HCT116 (cell line): ENCODE results near the gene MICAL3. TPM values are rescaled to one million over a fixed set of nuclear protein-coding genes. Genes with fewer than 3 reads are reported as not detected.

Experiments
- ATAC-seq: fragments of 200-7000 bp; cut with Tn5 transposase; 2 replicates; pipeline ENCODE4 v1.9.1; 2020; ENCODE audit warnings: mild to moderate bottlenecking, moderate library complexity
- BruUV-seq: library from RNA; stranded (reverse); fragments of 400-500 nt; replicated peaks from 2 replicates; lab custom pipeline; 2021; lab: Mats Ljungman, UMichigan
- CTCF ChIA-PET: fragments of 300-600 bp; sonication (Branson Sonifier 250); formaldehyde crosslinking; loops from one replicate; lab custom pipeline; 2021; ENCODE audit warnings: antibody characterized with exemption; lab: Charles Lee
- POLR2A ChIA-PET: fragments of 300-600, 350-600 bp; sonication (Branson Sonifier 250); formaldehyde crosslinking; loops from one replicate; lab custom pipeline; 2021; ENCODE audit warnings: antibody characterized with exemption; lab: Charles Lee
- RAD21 ChIA-PET, 2 experiments: fragments of 300-600 bp; sonication (Branson Sonifier 250); formaldehyde crosslinking; loops; one replicate each; lab custom pipeline; 2023; ENCODE audit warnings: low total read pairs in 2 of 2; ENCODE audit not compliant: uncharacterized antibody in 2 of 2, unreplicated experiment in 2 of 2, low non-redundant PET in 1 of 2; lab: Charles Lee
- DNase-seq: peaks from one replicate; pipeline ENCODE4 v3.0.0-alpha.2; 2010; ENCODE audit warnings: low read depth, low spot score
- H2AFZ ChIP-seq: fragments of 200-600 bp; shearing (Covaris generic), sonication (generic); 2 replicates; pipeline ENCODE4 v1.6.1; 2017; ENCODE audit warnings: low read depth, mixed run types, mixed read lengths, antibody characterized with exemption, low read length; ENCODE audit not compliant: poor library complexity, severe bottlenecking
- H3K27ac ChIP-seq: 2 replicates; pipeline ENCODE4 v1.5.1; 2012; ENCODE audit warnings: low read depth, low read length
- H3K27me3 ChIP-seq: fragments of 200-600 bp; sonication (generic); 2 replicates; pipeline ENCODE4 v1.6.1; 2016; ENCODE audit warnings: mixed run types, low read length, mixed read lengths; ENCODE audit not compliant: insufficient read depth
- H3K36me3 ChIP-seq, 2 experiments: fragments of 200-500 bp in 1 of 2; fragments of 200-600 bp in 1 of 2; sonication (Bioruptor generic) in 1 of 2; sonication (generic) in 1 of 2; 2 replicates each; pipeline versions ENCODE4 v1.5.1 to v1.6.1; 2014 to 2016; ENCODE audit warnings: low read length in 2 of 2, inconsistent platforms in 1 of 2, mixed read lengths in 1 of 2, mixed run types in 1 of 2; ENCODE audit not compliant: insufficient read depth in 2 of 2, control insufficient read depth in 1 of 2
- H3K4me1 ChIP-seq, 2 experiments: fragments of 200-600 bp in 1 of 2; sonication (generic) in 1 of 2; 2 replicates each; pipeline versions ENCODE4 v1.5.1 to v1.6.1; 2012 to 2017; ENCODE audit warnings: low read length in 2 of 2, inconsistent platforms in 1 of 2, mild to moderate bottlenecking in 1 of 2, mixed read lengths in 1 of 2, mixed run types in 1 of 2, moderate library complexity in 1 of 2; ENCODE audit not compliant: insufficient read depth in 2 of 2, control insufficient read depth in 1 of 2
- H3K4me2 ChIP-seq: fragments of 200-600 bp; sonication (generic); 2 replicates; pipeline ENCODE4 v1.6.1; 2017; ENCODE audit warnings: mixed run types, low read length, mixed read lengths
- H3K4me3 ChIP-seq, 2 experiments: fragments of 200-600 bp in 1 of 2; sonication (generic) in 1 of 2; replicated peaks in 1 of 2; 2 replicates each; pipeline ENCODE4 v1.5.1; 2011 to 2016; ENCODE audit warnings: low read length in 2 of 2, control low read depth in 1 of 2, low read depth in 1 of 2, mild to moderate bottlenecking in 1 of 2, mixed read lengths in 1 of 2, mixed run types in 1 of 2
- H3K79me2 ChIP-seq: fragments of 200-600 bp; sonication (generic); 2 replicates; pipeline ENCODE4 v1.6.1; 2017; ENCODE audit warnings: mild to moderate bottlenecking, mixed run types, low read length, moderate library complexity, mixed read lengths; ENCODE audit not compliant: insufficient read depth
- H3K9ac ChIP-seq: fragments of 200-600 bp; sonication (generic); 2 replicates; pipeline ENCODE4 v1.6.1; 2016; ENCODE audit warnings: low read length, mixed read lengths
- H3K9me2 ChIP-seq: fragments of 200-600 bp; sonication (generic), shearing (Covaris generic); 2 replicates; pipeline ENCODE4 v1.6.1; 2017; ENCODE audit warnings: mixed run types, mild to moderate bottlenecking, moderate library complexity; ENCODE audit not compliant: insufficient read depth
- H3K9me3 ChIP-seq, 2 experiments: fragments of 200-500 bp in 1 of 2; fragments of 200-600 bp in 1 of 2; sonication (Bioruptor generic) in 1 of 2; sonication (generic) in 1 of 2; 2 replicates each; pipeline ENCODE4 v1.6.1; 2014 to 2017; ENCODE audit warnings: low read length in 2 of 2, mixed read lengths in 2 of 2, inconsistent platforms in 1 of 2, low read depth in 1 of 2, mild to moderate bottlenecking in 1 of 2, mixed run types in 1 of 2, moderate library complexity in 1 of 2; ENCODE audit not compliant: control insufficient read depth in 1 of 2, insufficient read depth in 1 of 2
- H4K20me1 ChIP-seq: fragments of 200-600 bp; sonication (generic), shearing (Covaris generic); 2 replicates; pipeline ENCODE4 v1.6.1; 2017; ENCODE audit warnings: mixed run types, mild to moderate bottlenecking, moderate library complexity; ENCODE audit not compliant: insufficient read depth
- CBX3 ChIP-seq: IDR thresholded peaks from 2 replicates; pipeline ENCODE4 v1.6.1; 2012; ENCODE audit warnings: low read depth
- CEBPB ChIP-seq: IDR thresholded peaks from 2 replicates; pipeline ENCODE4 v1.6.1; 2012; ENCODE audit warnings: low read depth
- EGR1 ChIP-seq: IDR thresholded peaks from 2 replicates; pipeline ENCODE4 v1.6.1; 2012; ENCODE audit warnings: low read depth
- JUND ChIP-seq: IDR thresholded peaks from 2 replicates; pipeline ENCODE4 v1.6.1; 2012
- POLR2A ChIP-seq: IDR thresholded peaks from 2 replicates; pipeline ENCODE4 v1.7.0; 2011; ENCODE audit warnings: borderline replicate concordance; ENCODE audit not compliant: insufficient read depth, insufficient read length; ENCODE audit errors: extremely low read depth
- POLR2AphosphoS5 ChIP-seq: IDR thresholded peaks from 2 replicates; pipeline ENCODE4 v1.6.1; 2011; ENCODE audit warnings: mild to moderate bottlenecking, low read depth, low read length, moderate library complexity
- RAD21 ChIP-seq: IDR thresholded peaks from 2 replicates; pipeline ENCODE4 v1.6.1; 2012; ENCODE audit warnings: low read depth, mild to moderate bottlenecking
- SP1 ChIP-seq: IDR thresholded peaks from 2 replicates; pipeline ENCODE4 v1.6.1; 2012; ENCODE audit warnings: low read depth
- TCF7L2 ChIP-seq: IDR thresholded peaks from 2 replicates; pipeline ENCODE4 v1.7.0; 2011; ENCODE audit warnings: borderline replicate concordance, inconsistent platforms; ENCODE audit not compliant: insufficient read depth, insufficient read length; ENCODE audit errors: extremely low read depth
- YY1 ChIP-seq: IDR thresholded peaks from 2 replicates; pipeline ENCODE4 v1.6.1; 2011; ENCODE audit warnings: low read length, low read depth, moderate library complexity, mild to moderate bottlenecking; ENCODE audit not compliant: insufficient replicate concordance; ENCODE audit errors: extremely low read depth
- ZFX ChIP-seq: fragments of 450-650 bp; IDR thresholded peaks from 2 replicates; pipeline ENCODE4 v1.6.1; 2017
- intact Hi-C: fragments of 100-400 bp; cut with micrococcal nuclease; formaldehyde crosslinking; loops from 2 replicates; pipeline ENCODE4 v1.10.0; 2022
- total RNA-seq: library from RNA; stranded (reverse); gene quantifications from one replicate; pipeline ENCODE4 v1.2.1, GENCODE V29; 2021; ENCODE audit not compliant: unreplicated experiment
- TF ChIP-seq, protein P1 (sequence below): IDR thresholded peaks from 2 replicates; pipeline ENCODE4 v1.6.1; 2012
- TF ChIP-seq, protein P2 (sequence below): IDR thresholded peaks from 2 replicates; pipeline ENCODE4 v1.6.1; 2011; ENCODE audit warnings: mild to moderate bottlenecking, low read length, moderate library complexity; ENCODE audit not compliant: insufficient replicate concordance; ENCODE audit errors: extremely low read depth
- TF ChIP-seq, protein P3 (sequence below), 3 experiments: fragments of 200-600 bp in 1 of 3; sonication (generic) in 1 of 3; IDR thresholded peaks in 2 of 3; conservative IDR thresholded peaks in 1 of 3; 2 replicates each; pipeline ENCODE4 v1.5.1; 2012 to 2017; ENCODE audit warnings: low read depth in 2 of 3, low read length in 2 of 3, antibody characterized with exemption in 1 of 3, borderline replicate concordance in 1 of 3, control low read depth in 1 of 3, mild to moderate bottlenecking in 1 of 3, mixed read lengths in 1 of 3, mixed run types in 1 of 3, moderate library complexity in 1 of 3; ENCODE audit not compliant: insufficient read depth in 1 of 3
- TF ChIP-seq, protein P4 (sequence below): IDR thresholded peaks from 2 replicates; pipeline ENCODE4 v1.6.1; 2012
- TF ChIP-seq, protein P5 (sequence below): IDR thresholded peaks from 2 replicates; pipeline ENCODE4 v1.6.1; 2012; ENCODE audit warnings: low read depth

Gene MICAL3
- total RNA-seq, 1 experiment from 2014 or later: 30.8 TPM

DNA sequence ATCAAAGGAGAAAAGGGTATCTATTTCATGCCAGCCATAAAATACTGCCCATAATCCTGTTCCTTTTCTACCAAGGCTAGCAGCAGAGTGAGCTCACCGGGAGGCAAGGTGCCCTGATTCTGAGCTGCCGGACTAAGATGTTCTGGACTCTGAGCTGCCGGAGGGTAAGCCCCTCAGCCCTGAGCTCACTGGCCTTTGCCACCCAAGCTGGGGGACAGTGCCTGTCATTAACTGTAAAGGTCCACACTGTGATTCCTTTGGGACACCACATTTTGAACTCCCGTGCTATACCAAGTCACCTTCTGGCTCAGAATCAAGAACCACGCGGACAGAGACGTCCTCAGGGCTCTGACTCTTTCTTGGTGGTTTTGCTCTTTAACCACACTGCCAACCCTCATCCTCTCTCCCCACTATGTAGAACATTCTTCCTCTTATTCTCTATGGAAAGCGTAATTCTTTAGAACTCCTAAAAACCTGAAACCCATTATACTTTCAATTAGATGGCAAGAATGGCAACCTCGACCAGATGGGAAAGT is 161.6 kb downstream of the MICAL3 start:
- Histone ChIP-seq H3K9me2 (no peaks in the 10 kb centered on the region), H3K27ac (no peak overlapping the region), H3K36me3 (peaks cover 6 to 24% of the 10 kb centered on the region in 2 experiments), H4K20me1 (no peaks in the 10 kb centered on the region), H3K9ac (no peak overlapping the region), H3K4me3 (no peak overlapping the region), H3K79me2 (no peaks in the 10 kb centered on the region), H3K27me3 (no peaks in the 10 kb centered on the region), H3K4me1 (no peaks in the 10 kb centered on the region), H3K4me2 (no peak overlapping the region), H3K9me3 (no peaks in the 10 kb centered on the region), H2AFZ (no peak overlapping the region)
- TF ChIP-seq POLR2AphosphoS5 (no peak), TCF7L2 (no peak), CEBPB (no peak), CBX3 (no peak), YY1 (no peak), SP1 (no peak), POLR2A (no peak), RAD21 (no peak), ZFX (no peak), EGR1 (no peak), JUND (no peak)
- TF ChIP-seq, protein P1, sequence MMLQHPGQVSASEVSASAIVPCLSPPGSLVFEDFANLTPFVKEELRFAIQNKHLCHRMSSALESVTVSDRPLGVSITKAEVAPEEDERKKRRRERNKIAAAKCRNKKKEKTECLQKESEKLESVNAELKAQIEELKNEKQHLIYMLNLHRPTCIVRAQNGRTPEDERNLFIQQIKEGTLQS: no peak
- TF ChIP-seq, protein P2, sequence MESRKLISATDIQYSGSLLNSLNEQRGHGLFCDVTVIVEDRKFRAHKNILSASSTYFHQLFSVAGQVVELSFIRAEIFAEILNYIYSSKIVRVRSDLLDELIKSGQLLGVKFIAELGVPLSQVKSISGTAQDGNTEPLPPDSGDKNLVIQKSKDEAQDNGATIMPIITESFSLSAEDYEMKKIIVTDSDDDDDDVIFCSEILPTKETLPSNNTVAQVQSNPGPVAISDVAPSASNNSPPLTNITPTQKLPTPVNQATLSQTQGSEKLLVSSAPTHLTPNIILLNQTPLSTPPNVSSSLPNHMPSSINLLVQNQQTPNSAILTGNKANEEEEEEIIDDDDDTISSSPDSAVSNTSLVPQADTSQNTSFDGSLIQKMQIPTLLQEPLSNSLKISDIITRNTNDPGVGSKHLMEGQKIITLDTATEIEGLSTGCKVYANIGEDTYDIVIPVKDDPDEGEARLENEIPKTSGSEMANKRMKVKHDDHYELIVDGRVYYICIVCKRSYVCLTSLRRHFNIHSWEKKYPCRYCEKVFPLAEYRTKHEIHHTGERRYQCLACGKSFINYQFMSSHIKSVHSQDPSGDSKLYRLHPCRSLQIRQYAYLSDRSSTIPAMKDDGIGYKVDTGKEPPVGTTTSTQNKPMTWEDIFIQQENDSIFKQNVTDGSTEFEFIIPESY: no peak
- TF ChIP-seq, protein P3, sequence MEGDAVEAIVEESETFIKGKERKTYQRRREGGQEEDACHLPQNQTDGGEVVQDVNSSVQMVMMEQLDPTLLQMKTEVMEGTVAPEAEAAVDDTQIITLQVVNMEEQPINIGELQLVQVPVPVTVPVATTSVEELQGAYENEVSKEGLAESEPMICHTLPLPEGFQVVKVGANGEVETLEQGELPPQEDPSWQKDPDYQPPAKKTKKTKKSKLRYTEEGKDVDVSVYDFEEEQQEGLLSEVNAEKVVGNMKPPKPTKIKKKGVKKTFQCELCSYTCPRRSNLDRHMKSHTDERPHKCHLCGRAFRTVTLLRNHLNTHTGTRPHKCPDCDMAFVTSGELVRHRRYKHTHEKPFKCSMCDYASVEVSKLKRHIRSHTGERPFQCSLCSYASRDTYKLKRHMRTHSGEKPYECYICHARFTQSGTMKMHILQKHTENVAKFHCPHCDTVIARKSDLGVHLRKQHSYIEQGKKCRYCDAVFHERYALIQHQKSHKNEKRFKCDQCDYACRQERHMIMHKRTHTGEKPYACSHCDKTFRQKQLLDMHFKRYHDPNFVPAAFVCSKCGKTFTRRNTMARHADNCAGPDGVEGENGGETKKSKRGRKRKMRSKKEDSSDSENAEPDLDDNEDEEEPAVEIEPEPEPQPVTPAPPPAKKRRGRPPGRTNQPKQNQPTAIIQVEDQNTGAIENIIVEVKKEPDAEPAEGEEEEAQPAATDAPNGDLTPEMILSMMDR (IDR thresholded peaks at IDR 0.05 in 2 of 3, conservative IDR thresholded peaks at IDR 0.05 in 1 of 3; ENCODE audit: borderline replicate concordance in 1 of 3, insufficient read depth in 1 of 3, low read depth in 2 of 3, low read length in 2 of 3): no peak
- TF ChIP-seq, protein P4, sequence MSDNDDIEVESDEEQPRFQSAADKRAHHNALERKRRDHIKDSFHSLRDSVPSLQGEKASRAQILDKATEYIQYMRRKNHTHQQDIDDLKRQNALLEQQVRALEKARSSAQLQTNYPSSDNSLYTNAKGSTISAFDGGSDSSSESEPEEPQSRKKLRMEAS: no peak
- TF ChIP-seq, protein P5, sequence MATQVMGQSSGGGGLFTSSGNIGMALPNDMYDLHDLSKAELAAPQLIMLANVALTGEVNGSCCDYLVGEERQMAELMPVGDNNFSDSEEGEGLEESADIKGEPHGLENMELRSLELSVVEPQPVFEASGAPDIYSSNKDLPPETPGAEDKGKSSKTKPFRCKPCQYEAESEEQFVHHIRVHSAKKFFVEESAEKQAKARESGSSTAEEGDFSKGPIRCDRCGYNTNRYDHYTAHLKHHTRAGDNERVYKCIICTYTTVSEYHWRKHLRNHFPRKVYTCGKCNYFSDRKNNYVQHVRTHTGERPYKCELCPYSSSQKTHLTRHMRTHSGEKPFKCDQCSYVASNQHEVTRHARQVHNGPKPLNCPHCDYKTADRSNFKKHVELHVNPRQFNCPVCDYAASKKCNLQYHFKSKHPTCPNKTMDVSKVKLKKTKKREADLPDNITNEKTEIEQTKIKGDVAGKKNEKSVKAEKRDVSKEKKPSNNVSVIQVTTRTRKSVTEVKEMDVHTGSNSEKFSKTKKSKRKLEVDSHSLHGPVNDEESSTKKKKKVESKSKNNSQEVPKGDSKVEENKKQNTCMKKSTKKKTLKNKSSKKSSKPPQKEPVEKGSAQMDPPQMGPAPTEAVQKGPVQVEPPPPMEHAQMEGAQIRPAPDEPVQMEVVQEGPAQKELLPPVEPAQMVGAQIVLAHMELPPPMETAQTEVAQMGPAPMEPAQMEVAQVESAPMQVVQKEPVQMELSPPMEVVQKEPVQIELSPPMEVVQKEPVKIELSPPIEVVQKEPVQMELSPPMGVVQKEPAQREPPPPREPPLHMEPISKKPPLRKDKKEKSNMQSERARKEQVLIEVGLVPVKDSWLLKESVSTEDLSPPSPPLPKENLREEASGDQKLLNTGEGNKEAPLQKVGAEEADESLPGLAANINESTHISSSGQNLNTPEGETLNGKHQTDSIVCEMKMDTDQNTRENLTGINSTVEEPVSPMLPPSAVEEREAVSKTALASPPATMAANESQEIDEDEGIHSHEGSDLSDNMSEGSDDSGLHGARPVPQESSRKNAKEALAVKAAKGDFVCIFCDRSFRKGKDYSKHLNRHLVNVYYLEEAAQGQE: no peak
- no peak for ATAC-seq
- CTCF ChIA-PET: no interaction called here
- intact Hi-C loops: no loop called here
- POLR2A ChIA-PET: no interaction called here
- no peak for DNase-seq
- BruUV-seq: no TSS peak
- RAD21 ChIA-PET: no interaction called here
